ENCODE results near the gene CSF2.

DNA sequence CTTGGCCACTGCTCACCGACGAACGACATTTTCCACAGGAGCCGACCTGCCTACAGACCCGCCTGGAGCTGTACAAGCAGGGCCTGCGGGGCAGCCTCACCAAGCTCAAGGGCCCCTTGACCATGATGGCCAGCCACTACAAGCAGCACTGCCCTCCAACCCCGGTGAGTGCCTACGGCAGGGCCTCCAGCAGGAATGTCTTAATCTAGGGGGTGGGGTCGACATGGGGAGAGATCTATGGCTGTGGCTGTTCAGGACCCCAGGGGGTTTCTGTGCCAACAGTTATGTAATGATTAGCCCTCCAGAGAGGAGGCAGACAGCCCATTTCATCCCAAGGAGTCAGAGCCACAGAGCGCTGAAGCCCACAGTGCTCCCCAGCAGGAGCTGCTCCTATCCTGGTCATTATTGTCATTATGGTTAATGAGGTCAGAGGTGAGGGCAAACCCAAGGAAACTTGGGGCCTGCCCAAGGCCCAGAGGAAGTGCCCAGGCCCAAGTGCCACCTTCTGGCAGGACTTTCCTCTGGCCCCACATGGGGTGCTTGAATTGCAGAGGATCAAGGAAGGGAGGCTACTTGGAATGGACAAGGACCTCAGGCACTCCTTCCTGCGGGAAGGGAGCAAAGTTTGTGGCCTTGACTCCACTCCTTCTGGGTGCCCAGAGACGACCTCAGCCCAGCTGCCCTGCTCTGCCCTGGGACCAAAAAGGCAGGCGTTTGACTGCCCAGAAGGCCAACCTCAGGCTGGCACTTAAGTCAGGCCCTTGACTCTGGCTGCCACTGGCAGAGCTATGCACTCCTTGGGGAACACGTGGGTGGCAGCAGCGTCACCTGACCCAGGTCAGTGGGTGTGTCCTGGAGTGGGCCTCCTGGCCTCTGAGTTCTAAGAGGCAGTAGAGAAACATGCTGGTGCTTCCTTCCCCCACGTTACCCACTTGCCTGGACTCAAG, 1.5 kb downstream of the CSF2 start:
- no peak for TF ChIP-seq POLR2A (IDR thresholded peaks at IDR 0.05)
- TF ChIP-seq, protein P1, sequence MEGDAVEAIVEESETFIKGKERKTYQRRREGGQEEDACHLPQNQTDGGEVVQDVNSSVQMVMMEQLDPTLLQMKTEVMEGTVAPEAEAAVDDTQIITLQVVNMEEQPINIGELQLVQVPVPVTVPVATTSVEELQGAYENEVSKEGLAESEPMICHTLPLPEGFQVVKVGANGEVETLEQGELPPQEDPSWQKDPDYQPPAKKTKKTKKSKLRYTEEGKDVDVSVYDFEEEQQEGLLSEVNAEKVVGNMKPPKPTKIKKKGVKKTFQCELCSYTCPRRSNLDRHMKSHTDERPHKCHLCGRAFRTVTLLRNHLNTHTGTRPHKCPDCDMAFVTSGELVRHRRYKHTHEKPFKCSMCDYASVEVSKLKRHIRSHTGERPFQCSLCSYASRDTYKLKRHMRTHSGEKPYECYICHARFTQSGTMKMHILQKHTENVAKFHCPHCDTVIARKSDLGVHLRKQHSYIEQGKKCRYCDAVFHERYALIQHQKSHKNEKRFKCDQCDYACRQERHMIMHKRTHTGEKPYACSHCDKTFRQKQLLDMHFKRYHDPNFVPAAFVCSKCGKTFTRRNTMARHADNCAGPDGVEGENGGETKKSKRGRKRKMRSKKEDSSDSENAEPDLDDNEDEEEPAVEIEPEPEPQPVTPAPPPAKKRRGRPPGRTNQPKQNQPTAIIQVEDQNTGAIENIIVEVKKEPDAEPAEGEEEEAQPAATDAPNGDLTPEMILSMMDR (IDR thresholded peaks at IDR 0.05): no peak

All from esophagus squamous epithelium (tissue), 4 donors.